ENCODE measurements around the gene BSN.

GRCh38 chr3:49701388-49702077 is 147.3 kb downstream of the BSN start:
- TF ChIP-seq POLR2AphosphoS5 (IDR thresholded peaks at IDR 0.05; ENCODE audit: low read depth, low read length) (no peak), REST (IDR thresholded peaks at IDR 0.05; ENCODE audit: insufficient read depth in 1 of 2, low read depth in 2 of 2, low read length in 2 of 2) (no peak), SIN3A (IDR thresholded peaks at IDR 0.05; ENCODE audit: borderline replicate concordance, insufficient read depth, low read length) (no peak), TAF1 (IDR thresholded peaks at IDR 0.05; ENCODE audit: borderline replicate concordance, insufficient read depth, low read length) (no peak)
